Measurements from ENCODE around the gene NR2C2. TPM values are rescaled to one million over a fixed set of nuclear protein-coding genes. Genes with fewer than 3 reads are reported as not detected.

NR2C2 gene
- total RNA-seq, 1 donor from 2014 or later: 55.0 TPM

DNA sequence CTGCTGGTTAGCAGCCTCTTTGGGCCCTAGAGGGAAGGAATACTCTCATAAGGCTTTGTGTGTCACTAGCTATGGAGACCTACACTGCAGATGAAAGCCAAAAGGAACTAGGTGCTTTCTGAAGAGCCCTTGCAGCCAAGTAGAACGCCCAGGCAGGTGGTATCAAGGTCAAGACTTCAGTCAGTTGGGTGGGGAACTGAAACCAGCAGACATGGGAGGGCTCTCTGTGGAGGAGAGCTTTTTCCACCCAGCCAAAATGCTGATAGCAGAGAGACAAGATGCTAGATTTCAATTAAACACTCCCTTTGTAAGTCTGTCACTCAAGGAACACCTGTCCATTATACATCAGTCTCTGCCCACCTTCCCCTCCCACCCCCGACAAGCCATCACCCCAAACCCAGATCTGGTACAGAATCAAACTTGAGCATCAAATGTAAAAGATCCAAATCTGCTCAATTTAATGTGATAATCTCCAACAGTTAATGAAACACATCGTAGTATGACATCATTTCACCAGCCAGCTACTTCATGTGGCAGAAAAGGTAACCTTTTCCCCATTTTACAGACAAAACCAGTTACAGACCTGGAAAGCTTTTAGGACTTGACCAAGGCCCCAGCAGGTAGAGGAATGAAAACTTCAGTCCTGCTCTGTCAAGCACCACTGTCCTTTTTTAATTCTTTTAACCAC lies 103.2 kb downstream of the NR2C2 start:
- ATAC-seq (ENCODE audit: low read depth) (peak; percentile 87), DNase-seq (peak; percentile 43)
- CTCF ChIA-PET: interaction anchor here (0.8 to 2.6 kb wide), 5 partner anchors 14 to 125 kb away, joined by 3 to 14 read pairs (median 3); partner anchors contain the start of genes MRPS25 and NR2C2
- peaks cover 59% of the 10 kb centered on the region for H3K4me1 Mint-ChIP-seq
- intact Hi-C loops (cut with micrococcal nuclease): loop anchor here (1.0 to 10.0 kb wide), 6 partner anchors 15 to 616 kb away; partner anchors contain the start of gene MRPS25
- TF ChIP-seq, protein P1, sequence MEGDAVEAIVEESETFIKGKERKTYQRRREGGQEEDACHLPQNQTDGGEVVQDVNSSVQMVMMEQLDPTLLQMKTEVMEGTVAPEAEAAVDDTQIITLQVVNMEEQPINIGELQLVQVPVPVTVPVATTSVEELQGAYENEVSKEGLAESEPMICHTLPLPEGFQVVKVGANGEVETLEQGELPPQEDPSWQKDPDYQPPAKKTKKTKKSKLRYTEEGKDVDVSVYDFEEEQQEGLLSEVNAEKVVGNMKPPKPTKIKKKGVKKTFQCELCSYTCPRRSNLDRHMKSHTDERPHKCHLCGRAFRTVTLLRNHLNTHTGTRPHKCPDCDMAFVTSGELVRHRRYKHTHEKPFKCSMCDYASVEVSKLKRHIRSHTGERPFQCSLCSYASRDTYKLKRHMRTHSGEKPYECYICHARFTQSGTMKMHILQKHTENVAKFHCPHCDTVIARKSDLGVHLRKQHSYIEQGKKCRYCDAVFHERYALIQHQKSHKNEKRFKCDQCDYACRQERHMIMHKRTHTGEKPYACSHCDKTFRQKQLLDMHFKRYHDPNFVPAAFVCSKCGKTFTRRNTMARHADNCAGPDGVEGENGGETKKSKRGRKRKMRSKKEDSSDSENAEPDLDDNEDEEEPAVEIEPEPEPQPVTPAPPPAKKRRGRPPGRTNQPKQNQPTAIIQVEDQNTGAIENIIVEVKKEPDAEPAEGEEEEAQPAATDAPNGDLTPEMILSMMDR (IDR thresholded peaks at IDR 0.05): no peak
- peak overlapping the region; percentile 66 for H3K4me3 Mint-ChIP-seq
- POLR2A ChIA-PET: interaction anchor here (0.5 to 2.2 kb wide), 7 partner anchors 13 to 104 kb away, joined by 3 to 62 read pairs (median 6); partner anchors contain the start of genes MRPS25 and RBSN
- H3K36me3 Mint-ChIP-seq (ENCODE audit: low read depth): peaks cover 70% of the 10 kb centered on the region
- H3K27ac Mint-ChIP-seq: peak overlapping the region; percentile 84
- H3K9me3 Mint-ChIP-seq: peaks cover 2% of the 10 kb centered on the region
- H3K27me3 Mint-ChIP-seq: no peaks in the 10 kb centered on the region

DNA sequence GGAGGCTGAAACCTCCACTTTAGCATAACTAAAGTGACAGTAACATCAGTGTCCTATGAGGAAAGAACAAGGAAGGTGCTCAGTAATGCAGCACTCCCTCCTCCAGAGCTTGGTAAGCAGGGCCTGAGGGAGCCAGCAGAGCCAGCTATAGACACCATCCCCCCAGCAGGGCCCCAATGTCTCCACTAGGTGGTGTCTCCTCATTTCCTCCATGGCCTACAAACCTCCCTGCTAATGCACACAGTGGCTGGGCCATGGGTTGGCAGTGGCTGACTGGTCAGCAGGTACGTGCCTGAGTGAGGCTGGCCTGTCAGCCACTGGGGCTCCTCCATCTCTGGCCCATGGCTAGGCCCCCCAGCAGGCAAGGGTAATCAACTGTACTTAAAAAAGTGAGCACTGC lies 104.1 kb downstream of the NR2C2 start:
- DNase-seq (no peak), ATAC-seq (ENCODE audit: low read depth) (peak; percentile 20)
- Mint-ChIP-seq H3K27ac (peak overlapping the region; percentile 84), H3K4me3 (no peak overlapping the region), H3K9me3 (peaks cover 2% of the 10 kb centered on the region), H3K27me3 (no peaks in the 10 kb centered on the region), H3K4me1 (peaks cover 68% of the 10 kb centered on the region), H3K36me3 (ENCODE audit: low read depth) (peaks cover 68% of the 10 kb centered on the region)
- ChIA-PET POLR2A (interaction anchor here (1.0 to 2.2 kb wide), 3 partner anchors 13 to 104 kb away, joined by 3 to 62 read pairs (median 19); partner anchors contain the start of genes MRPS25, NR2C2 and RBSN), CTCF (interaction anchor here (1.2 to 2.6 kb wide), 3 partner anchors 13 to 126 kb away, joined by 3 to 14 read pairs (median 5); partner anchors contain the start of genes MRPS25 and NR2C2)
- intact Hi-C loops (cut with micrococcal nuclease): loop anchor here (5.0 to 10.0 kb wide), 3 partner anchors 64 to 617 kb away; no protein-coding TSS in a partner anchor
- TF ChIP-seq, protein P1 (IDR thresholded peaks at IDR 0.05): no peak

DNA sequence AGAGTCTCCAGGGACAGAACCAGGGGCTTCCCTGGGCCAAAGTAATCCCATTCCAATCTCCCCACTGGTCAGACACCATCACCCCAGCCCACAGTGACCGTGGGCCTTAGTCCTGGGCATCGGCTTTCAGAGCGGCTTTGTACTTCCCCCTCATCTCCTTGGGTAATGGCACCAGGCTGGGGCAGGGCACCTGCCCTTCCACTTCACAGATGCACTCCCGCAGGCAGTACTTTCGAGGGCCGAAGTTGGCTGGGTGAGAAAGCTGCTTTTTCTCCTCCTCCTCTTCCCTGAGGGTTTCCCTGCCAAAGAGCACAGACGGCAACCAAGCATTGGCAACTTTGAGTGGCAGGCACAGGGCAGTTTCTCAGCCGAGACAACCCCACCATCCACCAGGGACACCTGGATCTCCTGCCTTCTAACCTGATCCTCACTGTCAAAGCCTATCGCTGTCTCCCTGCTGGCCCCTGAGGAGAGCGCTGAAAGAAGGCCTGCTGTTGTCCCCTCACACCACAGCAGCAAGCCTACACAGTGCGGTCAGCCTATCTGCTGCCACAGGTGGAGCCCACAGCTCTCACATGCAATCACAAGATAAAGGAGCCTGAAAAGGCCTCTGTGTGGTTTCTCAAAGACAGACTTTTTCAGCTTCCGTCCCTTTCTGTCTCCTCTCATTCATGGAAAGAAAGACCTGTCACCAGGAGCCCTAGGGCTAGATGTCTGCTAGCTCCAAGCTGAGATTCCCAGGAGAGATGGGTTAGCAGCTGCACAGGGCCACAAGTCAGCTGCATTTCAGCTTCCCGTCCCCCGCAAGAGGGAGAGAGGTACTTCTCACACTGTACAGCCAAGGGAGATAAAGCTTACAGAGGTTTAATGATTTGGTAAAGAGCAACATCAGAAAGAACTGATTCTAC lies 105.2 kb downstream of the NR2C2 start:
- peak overlapping the region; percentile 84 for H3K27ac Mint-ChIP-seq
- ChIA-PET POLR2A (interaction anchor here (1.3 kb wide), 1 partner anchor 12 kb away, joined by 3 read pairs; the partner anchor contains the start of gene MRPS25), CTCF (interaction anchor here (2.6 kb wide), 1 partner anchor 12 kb away, joined by 14 read pairs; the partner anchor contains the start of gene MRPS25)
- peaks cover 68% of the 10 kb centered on the region for H3K36me3 Mint-ChIP-seq (ENCODE audit: low read depth)
- peaks cover 2% of the 10 kb centered on the region for H3K9me3 Mint-ChIP-seq
- DNase-seq: no peak
- intact Hi-C loops (cut with micrococcal nuclease): loop anchor here (5.0 to 10.0 kb wide), 3 partner anchors 65 to 618 kb away; no protein-coding TSS in a partner anchor
- no peak for ATAC-seq (ENCODE audit: low read depth)
- H3K4me3 Mint-ChIP-seq: no peak overlapping the region
- TF ChIP-seq, protein P1 (IDR thresholded peaks at IDR 0.05): no peak
- peaks cover 73% of the 10 kb centered on the region for H3K4me1 Mint-ChIP-seq
- H3K27me3 Mint-ChIP-seq: no peaks in the 10 kb centered on the region

DNA sequence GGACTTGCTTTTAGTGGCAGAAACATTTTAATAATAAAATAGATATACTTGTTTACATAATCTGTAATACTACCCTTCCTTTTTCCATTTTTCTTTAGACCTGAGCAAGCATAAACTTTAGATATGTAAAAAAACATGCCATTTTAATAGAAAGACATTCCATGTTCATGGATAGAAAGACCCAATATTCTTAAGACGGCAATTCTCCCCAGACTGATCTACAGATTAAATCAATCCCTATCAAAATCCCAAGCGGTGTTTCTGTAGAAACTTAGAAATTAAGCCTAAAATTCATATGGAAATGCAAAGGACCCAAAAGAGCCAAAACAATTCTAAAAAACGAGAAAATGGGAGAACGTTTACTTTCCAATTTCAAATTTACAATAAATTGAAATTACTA lies 106.2 kb downstream of the NR2C2 start:
- H3K4me3 Mint-ChIP-seq: no peak overlapping the region

More for the DNA sequence above, 106.2 kb downstream of the NR2C2 start:
- TF ChIP-seq, protein P1 (IDR thresholded peaks at IDR 0.05): no peak
- Mint-ChIP-seq H3K4me1 (peaks cover 73% of the 10 kb centered on the region), H3K9me3 (peaks cover 2% of the 10 kb centered on the region), H3K27ac (peak overlapping the region; percentile 84), H3K36me3 (ENCODE audit: low read depth) (peaks cover 68% of the 10 kb centered on the region), H3K27me3 (no peaks in the 10 kb centered on the region)
- CTCF ChIA-PET: no interaction called here
- ATAC-seq (ENCODE audit: low read depth) (no peak), DNase-seq (no peak)
- POLR2A ChIA-PET: interaction anchor here (1.3 kb wide), 1 partner anchor 11 kb away, joined by 3 read pairs; the partner anchor contains the start of gene MRPS25
- intact Hi-C loops (cut with micrococcal nuclease): loop anchor here (5.0 to 10.0 kb wide), 3 partner anchors 66 to 619 kb away; no protein-coding TSS in a partner anchor

Data from activated B cell treated with CpG ODN at 0.5 μM for 24 hours (primary cell).